Smooth muscle cell (in vitro differentiated cells): ENCODE data around the gene LGALS8. TPM values are rescaled to one million over a fixed set of nuclear protein-coding genes. Genes with fewer than 3 reads are reported as not detected.

Experiments
- DNase-seq: peaks from one replicate; lab custom pipeline; 2025; ENCODE audit not compliant: unreplicated experiment; lab: John Stamatoyannopoulos, UW
- H2AFZ ChIP-seq: fragments of 200-600 bp; sonication (generic); 2 replicates; pipeline ENCODE4 v1.6.0; 2016; ENCODE audit warnings: antibody characterized with exemption, low read depth, mild to moderate bottlenecking
- H3F3A ChIP-seq: fragments of 200-600 bp; sonication (generic); 2 replicates; pipeline ENCODE4 v1.6.0; 2017; ENCODE audit warnings: antibody characterized with exemption, low read depth
- H3K27ac ChIP-seq: fragments of 200-600 bp; sonication (generic); 2 replicates; pipeline ENCODE4 v1.5.1; 2016; ENCODE audit warnings: low read depth, mild to moderate bottlenecking
- H3K27me3 ChIP-seq: fragments of 200-600 bp; sonication (generic); 2 replicates; pipeline ENCODE4 v1.6.1; 2016; ENCODE audit warnings: low read depth, mild to moderate bottlenecking
- H3K36me3 ChIP-seq: fragments of 200-600 bp; sonication (generic); 2 replicates; pipeline ENCODE4 v1.5.1; 2016; ENCODE audit warnings: low read depth
- H3K4me1 ChIP-seq: fragments of 200-600 bp; sonication (generic); 2 replicates; pipeline ENCODE4 v1.5.1; 2016; ENCODE audit warnings: low read depth
- H3K4me2 ChIP-seq: fragments of 200-600 bp; sonication (generic); 2 replicates; pipeline ENCODE4 v1.6.0; 2016; ENCODE audit warnings: mild to moderate bottlenecking
- H3K4me3 ChIP-seq: fragments of 200-600 bp; sonication (generic); 2 replicates; pipeline ENCODE4 v1.5.1; 2016; ENCODE audit warnings: mild to moderate bottlenecking
- H3K79me2 ChIP-seq: fragments of 200-600 bp; sonication (generic); 2 replicates; pipeline ENCODE4 v1.6.0; 2016; ENCODE audit warnings: low read depth, mild to moderate bottlenecking
- H3K9ac ChIP-seq: fragments of 200-600 bp; sonication (generic); 2 replicates; pipeline ENCODE4 v1.6.0; 2016; ENCODE audit warnings: low read depth
- H3K9me3 ChIP-seq: fragments of 200-600 bp; sonication (generic); replicated peaks from 2 replicates; pipeline ENCODE4 v1.5.1; 2016; ENCODE audit warnings: low read depth
- H4K20me1 ChIP-seq: fragments of 200-600 bp; sonication (generic); 2 replicates; pipeline ENCODE4 v1.6.0; 2016; ENCODE audit warnings: low read depth
- CTCF ChIP-seq: fragments of 200-600 bp; sonication (generic); IDR thresholded peaks from 2 replicates; pipeline ENCODE4 v1.5.1; 2017; ENCODE audit warnings: borderline replicate concordance, mild to moderate bottlenecking, antibody characterized with exemption; ENCODE audit not compliant: insufficient read depth, poor library complexity, severe bottlenecking
- WGBS: methylation state at CpG from one replicate; pipeline ENCODE4 v1.1.7; 2016; ENCODE audit warnings: low lambda C conversion rate; 5-methylcytosine and 5-hydroxymethylcytosine counted together
- polyA plus RNA-seq: library from polyadenylated mRNA; unstranded; fragments of >200 nt; fragmentation: Nextera tagmentation; extraction: Ambion mirVana; gene quantifications from 2 replicates; pipeline ENCODE4 v1.2.1, GENCODE V29; 2016
- total RNA-seq: library from RNA; depleted of rRNA; stranded (reverse); fragments of >200 nt; gene quantifications from 2 replicates; pipeline ENCODE4 v1.2.3, GENCODE V29; 2014

The LGALS8 gene
- total and polyA plus RNA-seq, 2 experiments from 2014 or later, result 25.7 to 72.2 TPM

GRCh38 chr1:236545621-236546169 is 21.9 kb downstream of the LGALS8 start:
- H3K36me3 ChIP-seq, result peaks cover 18% of the 10 kb centered on the region

GRCh38 chr1:236548452-236548851 is 24.7 kb downstream of the LGALS8 start:
- H4K20me1 ChIP-seq, result no peaks in the 10 kb centered on the region
- H3K79me2 ChIP-seq, result no peaks in the 10 kb centered on the region
- no peak overlapping the region for H3K4me2 ChIP-seq
- H3K9ac ChIP-seq, result no peak overlapping the region
- H3K9me3 ChIP-seq, result no peaks in the 10 kb centered on the region
- no peaks in the 10 kb centered on the region for H3F3A ChIP-seq
- H3K36me3 ChIP-seq, result peaks cover 33% of the 10 kb centered on the region
- 80% methylated on average over 6 of the region's 6 CpGs for WGBS
- H3K4me3 ChIP-seq, result no peak overlapping the region
- no peaks in the 10 kb centered on the region for H3K4me1 ChIP-seq
- TF ChIP-seq CTCF, result no peak
- DNase-seq, result no peak
- no peak overlapping the region for H3K27ac ChIP-seq
- no peak overlapping the region for H2AFZ ChIP-seq
- no peaks in the 10 kb centered on the region for H3K27me3 ChIP-seq

More at GRCh38 chr1:236545621-236546169, 21.9 kb downstream of the LGALS8 start:
- no peak for TF ChIP-seq CTCF
- no peak for DNase-seq
- Histone ChIP-seq H3K9ac (no peak overlapping the region), H3K4me1 (no peaks in the 10 kb centered on the region), H3K79me2 (no peaks in the 10 kb centered on the region), H4K20me1 (no peaks in the 10 kb centered on the region), H2AFZ (no peak overlapping the region), H3F3A (no peaks in the 10 kb centered on the region), H3K27me3 (no peaks in the 10 kb centered on the region), H3K9me3 (no peaks in the 10 kb centered on the region), H3K27ac (no peak overlapping the region), H3K4me2 (no peak overlapping the region), H3K4me3 (no peak overlapping the region)
- 65% methylated on average over 3 of the region's 3 CpGs for WGBS

- Histone ChIP-seq H4K20me1 (no peaks in the 10 kb centered on the region), H3K27ac (no peak overlapping the region), H2AFZ (no peak overlapping the region), H3K9me3 (no peaks in the 10 kb centered on the region), H3F3A (no peaks in the 10 kb centered on the region), H3K27me3 (no peaks in the 10 kb centered on the region), H3K36me3 (peaks cover 41% of the 10 kb centered on the region), H3K4me3 (no peak overlapping the region), H3K9ac (no peak overlapping the region), H3K4me1 (no peaks in the 10 kb centered on the region), H3K79me2 (no peaks in the 10 kb centered on the region), H3K4me2 (no peak overlapping the region)
- DNase-seq, result no peak
- TF ChIP-seq CTCF, result no peak
- 80% methylated on average over 13 of the region's 13 CpGs for WGBS
Observed at GRCh38 chr1:236550961-236551851, 27.4 kb downstream of the LGALS8 start.

- H3K27ac ChIP-seq, result no peak overlapping the region
- H3K4me1 ChIP-seq, result no peaks in the 10 kb centered on the region
- H4K20me1 ChIP-seq, result no peaks in the 10 kb centered on the region
- H2AFZ ChIP-seq, result no peak overlapping the region
- no peaks in the 10 kb centered on the region for H3K79me2 ChIP-seq
- 81% methylated on average over 6 of the region's 6 CpGs for WGBS
- no peak for TF ChIP-seq CTCF
- DNase-seq, result no peak
- H3F3A ChIP-seq, result no peaks in the 10 kb centered on the region
- no peak overlapping the region for H3K4me3 ChIP-seq
- H3K27me3 ChIP-seq, result no peaks in the 10 kb centered on the region
- no peaks in the 10 kb centered on the region for H3K9me3 ChIP-seq
- H3K9ac ChIP-seq, result no peak overlapping the region
- H3K4me2 ChIP-seq, result no peak overlapping the region
- peaks cover 43% of the 10 kb centered on the region for H3K36me3 ChIP-seq
Observed at GRCh38 chr1:236552096-236552495, 28.3 kb downstream of the LGALS8 start.
